ENCODE results near the gene GDPGP1. TPM values are rescaled to one million over a fixed set of nuclear protein-coding genes. Genes with fewer than 3 reads are reported as not detected.

Gene GDPGP1
- total and polyA plus RNA-seq, 2 of the 4 experiments (the other 2 are of a cell fraction) = 2.3 to 4.1 TPM

Small RNAs within 50 kb of the gene (microRNA-seq; reads per million reads assigned to microRNA genes)
- gene AC091167.3 (ENCODE audit: insufficient read depth, insufficient read length) = not detected
- gene RN7SL736P (ENCODE audit: insufficient read depth, insufficient read length) = not detected

Small RNAs within 50 kb of the gene (small RNA-seq; reads per million reads assigned to genes)
- gene AC091167.3 (0 reads per million in 5 experiments), gene RN7SL736P (0 reads per million in 5 experiments)

Other genes with a start within 250 kb of the GDPGP1 start
- gene ZNF710, start 232.9 kb upstream of the GDPGP1 start, total RNA-seq (2012; rRNA removed) = 8.2 and 8.9 TPM in 2 replicates
- gene ZNF710, start 232.9 kb upstream of the GDPGP1 start, polyA plus RNA-seq (2012; rRNA removed) = 7.6 and 9.2 TPM in 2 replicates
- 87.2 and 118 TPM in 2 replicates for gene IDH2, start 131.7 kb upstream of the GDPGP1 start, total RNA-seq (2012; rRNA removed)
- gene IDH2, start 131.7 kb upstream of the GDPGP1 start, polyA plus RNA-seq (2012; rRNA removed) = 84.2 and 84.9 TPM in 2 replicates
- gene SEMA4B, start 32.9 kb upstream of the GDPGP1 start, total RNA-seq (2012; rRNA removed) = 5.0 and 6.9 TPM in 2 replicates
- 22.5 and 27.5 TPM in 2 replicates for gene SEMA4B, start 32.9 kb upstream of the GDPGP1 start, polyA plus RNA-seq (2012; rRNA removed)
- 29.4 and 31.5 TPM in 2 replicates for gene CIB1, start 268 bp upstream of the GDPGP1 start, total RNA-seq (2012; rRNA removed)
- 94.1 and 102 TPM in 2 replicates for gene CIB1, start 268 bp upstream of the GDPGP1 start, polyA plus RNA-seq (2012; rRNA removed)
- not detected in 2 replicates for gene TTLL13, start 15.3 kb downstream of the GDPGP1 start, total RNA-seq (2012; rRNA removed)
- gene TTLL13, start 15.3 kb downstream of the GDPGP1 start, polyA plus RNA-seq (2012; rRNA removed) = 0.10 TPM in 1 of 2 replicates, not detected in the other
- 39.6 and 44.2 TPM in 2 replicates for gene NGRN, start 31.5 kb downstream of the GDPGP1 start, total RNA-seq (2012; rRNA removed)
- 40.3 and 46.2 TPM in 2 replicates for gene NGRN, start 31.5 kb downstream of the GDPGP1 start, polyA plus RNA-seq (2012; rRNA removed)
- gene ZNF774, start 118.1 kb downstream of the GDPGP1 start, total RNA-seq (2012; rRNA removed) = 1.1 TPM in 2 replicates
- gene ZNF774, start 118.1 kb downstream of the GDPGP1 start, polyA plus RNA-seq (2012; rRNA removed) = 0.90 and 0.91 TPM in 2 replicates
- gene IQGAP1, start 154.0 kb downstream of the GDPGP1 start, total RNA-seq (2012; rRNA removed) = 207 and 246 TPM in 2 replicates
- gene IQGAP1, start 154.0 kb downstream of the GDPGP1 start, polyA plus RNA-seq (2012; rRNA removed) = 87.5 and 93.4 TPM in 2 replicates